Natural killer cell (primary cell): ENCODE data around the gene RNF40. TPM values are rescaled to one million over a fixed set of nuclear protein-coding genes. Genes with fewer than 3 reads are reported as not detected.

Experiments
- ATAC-seq, 3 donors: fragments of 150-1000 bp in 2 of 3; fragments of 200-7000 bp in 1 of 3; cut with Tn5 transposase; 1 replicate in 1 of 3; 2 replicates in 2 of 3; pipeline ENCODE4 v1.10.0; 2021; ENCODE audit warnings: mild to moderate bottlenecking in 2 of 3, moderate library complexity in 2 of 3
- DNase-seq, 2 donors: peaks; one replicate each; pipeline versions ENCODE4 v3.0.0 to v3.0.0-alpha.2; 2013 to 2021; ENCODE audit warnings: mixed read lengths in 1 of 2
- H3K27ac ChIP-seq: one replicate; pipeline ENCODE4 v1.5.1; 2013; ENCODE audit warnings: mild to moderate bottlenecking, low read length
- H3K27me3 ChIP-seq: one replicate; pipeline ENCODE4 v1.6.1; 2013; ENCODE audit warnings: low read length; ENCODE audit not compliant: control insufficient read depth, insufficient read depth
- H3K36me3 ChIP-seq: one replicate; pipeline ENCODE4 v1.6.1; 2013; ENCODE audit warnings: low read length; ENCODE audit not compliant: control insufficient read depth, insufficient read depth
- H3K4me1 ChIP-seq: one replicate; pipeline ENCODE4 v1.6.1; 2013; ENCODE audit warnings: low read length; ENCODE audit not compliant: control insufficient read depth, insufficient read depth
- H3K4me3 ChIP-seq: one replicate; pipeline ENCODE4 v1.5.1; 2013; ENCODE audit warnings: low read length
- H3K9me3 ChIP-seq: one replicate; pipeline ENCODE4 v1.6.1; 2013; ENCODE audit warnings: low read length; ENCODE audit not compliant: control insufficient read depth, insufficient read depth
- H3K27ac Mint-ChIP-seq, 2 donors: one replicate each; pipeline ENCODE4 v1.8.0; 2022; ENCODE audit warnings: mild to moderate bottlenecking in 2 of 2, mixed read lengths in 2 of 2, moderate library complexity in 1 of 2
- H3K27me3 Mint-ChIP-seq, 2 donors: one replicate each; pipeline ENCODE4 v1.8.0; 2022; ENCODE audit warnings: low read depth in 2 of 2, mixed read lengths in 2 of 2
- H3K36me3 Mint-ChIP-seq: one replicate; pipeline ENCODE4 v1.8.0; 2022; ENCODE audit warnings: mixed read lengths
- H3K4me1 Mint-ChIP-seq, 2 donors: one replicate each; pipeline ENCODE4 v1.8.0; 2022; ENCODE audit warnings: mixed read lengths in 2 of 2
- H3K4me3 Mint-ChIP-seq: one replicate; pipeline ENCODE4 v1.8.0; 2022; ENCODE audit warnings: mild to moderate bottlenecking, moderate library complexity, mixed read lengths
- H3K9me3 Mint-ChIP-seq, 2 donors: one replicate each; pipeline ENCODE4 v1.8.0; 2022; ENCODE audit warnings: mixed read lengths in 2 of 2
- CTCF ChIP-seq: fragments of 200-600 bp; IDR thresholded peaks from one replicate; pipeline ENCODE4 v1.8.0; 2022; ENCODE audit warnings: antibody characterized with exemption
- WGBS: methylation state at CpG from one replicate; pipeline ENCODE4 v1.1.7; 2013; ENCODE audit warnings: missing lambda C conversion rate; ENCODE audit not compliant: insufficient coverage; 5-methylcytosine and 5-hydroxymethylcytosine counted together
- intact Hi-C: fragments of 100-400 bp; cut with micrococcal nuclease; formaldehyde crosslinking; loops from one replicate; pipeline ENCODE4 v1.14.2; 2022
- total RNA-seq, 4 donors: library from RNA; stranded (reverse); fragments of 120-200 nt in 1 of 4; gene quantifications; one replicate each; pipeline versions ENCODE4 v1.2.3 to v1.2.4, GENCODE V29; 2013 to 2022

RNF40 gene
- total RNA-seq, 3 donors from 2014 or later (not counting 1 experiment from before 2014, with no cell fraction given), result 153 to 167 (median 161) TPM

DNA sequence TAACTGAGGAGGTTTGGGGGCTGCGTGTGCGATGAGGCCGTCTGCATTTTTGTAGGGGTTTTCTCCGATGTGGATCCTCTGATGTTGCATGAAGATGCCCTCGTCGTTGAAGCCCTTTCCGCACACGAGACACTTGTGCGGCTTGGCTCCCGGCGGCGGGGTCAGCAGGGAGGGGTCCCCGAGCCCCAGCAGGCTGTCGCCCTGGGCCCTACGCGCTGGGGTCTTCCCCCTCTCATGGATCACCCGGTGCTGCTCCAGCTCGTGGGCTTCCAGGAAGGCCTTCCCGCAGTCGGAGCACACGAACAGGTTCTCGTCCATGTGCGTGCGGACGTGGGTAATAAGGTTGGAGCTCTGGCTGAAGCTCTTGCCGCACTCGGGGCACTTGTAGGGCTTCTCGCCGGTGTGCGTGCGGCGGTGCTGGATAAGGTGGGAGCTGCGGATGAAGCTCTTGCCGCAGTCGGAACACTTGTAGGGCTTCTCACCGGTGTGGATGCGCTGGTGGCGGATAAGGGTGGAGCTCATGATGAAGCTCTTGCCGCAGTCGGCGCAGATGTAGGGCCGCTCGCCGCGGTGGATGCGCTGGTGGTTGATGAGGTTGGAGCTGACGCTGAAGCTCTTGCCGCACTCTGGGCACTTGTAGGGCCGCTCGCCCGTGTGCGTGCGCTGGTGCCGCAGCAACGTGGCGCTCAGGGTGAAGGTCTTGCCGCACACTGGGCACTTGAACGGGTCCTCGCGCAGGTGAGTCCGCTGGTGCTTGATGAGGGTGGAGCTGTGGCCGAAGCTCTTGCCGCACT, 20.6 kb downstream of the RNF40 start:
- H3K4me1 Mint-ChIP-seq, result peaks cover 3 to 16% of the 10 kb centered on the region in 2 donors
- 97% methylated on average over 63 of the region's 63 CpGs for WGBS

DNA sequence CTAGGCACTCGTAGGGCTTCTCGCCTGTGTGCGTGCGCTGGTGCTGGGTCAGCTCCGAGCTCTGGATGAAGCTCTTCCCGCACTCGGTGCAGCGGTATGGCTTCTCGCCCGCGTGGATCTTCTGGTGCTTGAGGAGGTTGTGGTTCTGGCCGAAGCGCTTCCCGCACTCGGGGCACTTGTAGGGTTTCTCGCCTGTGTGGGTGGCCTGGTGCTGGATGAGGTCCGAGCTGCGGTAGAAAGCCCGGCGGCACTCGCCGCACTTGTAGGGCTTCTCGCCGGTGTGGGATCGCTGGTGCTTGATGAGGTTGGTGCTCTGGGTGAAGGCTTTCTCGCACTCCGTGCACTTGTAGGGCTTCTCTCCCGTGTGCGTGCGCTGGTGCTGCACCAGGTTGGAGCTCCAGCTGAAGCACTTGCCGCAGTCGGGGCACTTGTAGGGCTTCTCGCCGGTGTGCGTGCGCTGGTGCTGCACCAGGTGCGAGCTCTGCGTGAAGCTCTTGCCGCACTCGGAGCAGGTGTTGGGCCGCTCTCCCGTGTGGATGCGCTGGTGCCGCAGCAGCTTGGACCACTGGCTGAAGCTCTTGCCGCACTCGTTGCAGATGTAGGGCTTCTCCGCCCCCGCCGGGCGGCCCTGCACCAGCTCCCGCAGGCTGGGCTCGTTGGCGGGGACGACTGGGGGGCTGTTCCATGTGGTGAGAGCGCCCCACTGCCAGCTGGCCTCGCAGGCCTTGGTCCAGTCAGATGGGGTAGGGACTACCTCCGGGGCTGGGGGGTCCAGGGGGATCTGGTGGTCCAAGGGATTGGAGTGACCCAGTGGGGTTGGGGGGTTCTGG, 21.4 kb downstream of the RNF40 start:
- 98% methylated on average over 57 of the region's 57 CpGs for WGBS
- peaks cover 8 to 13% of the 10 kb centered on the region in 2 donors for H3K27me3 Mint-ChIP-seq
- H3K27ac ChIP-seq, result no peak overlapping the region
- no peak for DNase-seq
- no peaks in the 10 kb centered on the region for H3K9me3 Mint-ChIP-seq
- H3K4me1 Mint-ChIP-seq, result peaks cover 5 to 18% of the 10 kb centered on the region in 2 donors
- intact Hi-C loops, result no loop called here
- no peak overlapping the region for H3K4me3 Mint-ChIP-seq
- no peaks in the 10 kb centered on the region for H3K9me3 ChIP-seq
- no peak overlapping the region for H3K27ac Mint-ChIP-seq
- H3K36me3 Mint-ChIP-seq, result no peaks in the 10 kb centered on the region
- peaks cover 11% of the 10 kb centered on the region for H3K27me3 ChIP-seq
- peaks cover 22% of the 10 kb centered on the region for H3K4me1 ChIP-seq
- no peak for ATAC-seq
- no peaks in the 10 kb centered on the region for H3K36me3 ChIP-seq
- no peak for TF ChIP-seq CTCF
- no peak overlapping the region for H3K4me3 ChIP-seq

More for the DNA sequence above, 20.6 kb downstream of the RNF40 start:
- Histone ChIP-seq H3K4me3 (no peak overlapping the region), H3K27ac (no peak overlapping the region), H3K36me3 (no peaks in the 10 kb centered on the region), H3K27me3 (peaks cover 7% of the 10 kb centered on the region), H3K9me3 (no peaks in the 10 kb centered on the region), H3K4me1 (peaks cover 17% of the 10 kb centered on the region)
- no peak for TF ChIP-seq CTCF
- Mint-ChIP-seq H3K27me3 (peaks cover 3 to 7% of the 10 kb centered on the region in 2 donors), H3K9me3 (no peaks in the 10 kb centered on the region), H3K27ac (no peak overlapping the region), H3K36me3 (no peaks in the 10 kb centered on the region), H3K4me3 (no peak overlapping the region)
- DNase-seq (no peak), ATAC-seq (no peak)
- intact Hi-C loops, result no loop called here

GRCh38 chr16:30784215-30784614, 22.1 kb downstream of the RNF40 start:
- intact Hi-C loops, result no loop called here
- Histone ChIP-seq H3K9me3 (no peaks in the 10 kb centered on the region), H3K4me1 (peaks cover 22% of the 10 kb centered on the region), H3K36me3 (no peaks in the 10 kb centered on the region), H3K27ac (no peak overlapping the region), H3K27me3 (peaks cover 11% of the 10 kb centered on the region), H3K4me3 (no peak overlapping the region)
- ATAC-seq (no peak), DNase-seq (no peak)
- Mint-ChIP-seq H3K9me3 (no peaks in the 10 kb centered on the region), H3K4me1 (peaks cover 5 to 18% of the 10 kb centered on the region in 2 donors), H3K36me3 (no peaks in the 10 kb centered on the region), H3K27me3 (peaks cover 8 to 13% of the 10 kb centered on the region in 2 donors), H3K4me3 (no peak overlapping the region), H3K27ac (no peak overlapping the region)
- TF ChIP-seq CTCF, result no peak
- WGBS, result 92% methylated on average over 18 of the region's 18 CpGs
